Adrenal gland (tissue), 12 donors: ENCODE results near the gene DOK1. TPM values are rescaled to one million over a fixed set of nuclear protein-coding genes. Genes with fewer than 3 reads are reported as not detected.

Experiments
- DNase-seq, 7 donors: peaks; one replicate each; pipeline ENCODE4 v3.0.0-alpha.2; 2019 to 2020
- H3K27ac ChIP-seq, 5 donors: fragments of 200-600 bp; sonication (generic) in 4 of 5; 1 replicate in 3 of 5; 2 replicates in 2 of 5; pipeline versions ENCODE4 v1.5.1 to v1.8.0; 2016 to 2020; ENCODE audit warnings: mild to moderate bottlenecking in 1 of 5
- H3K27me3 ChIP-seq: fragments of 200-600 bp; 2 replicates; pipeline ENCODE4 v1.8.0; 2021
- H3K36me3 ChIP-seq, 2 donors: fragments of 200-600 bp; replicated peaks in 1 of 2; 1 replicate in 1 of 2; 2 replicates in 1 of 2; pipeline versions ENCODE4 v1.5.1 to v1.8.0; 2018 to 2022
- H3K4me1 ChIP-seq, 2 donors: fragments of 200-600 bp; replicated peaks in 1 of 2; 1 replicate in 1 of 2; 2 replicates in 1 of 2; pipeline versions ENCODE4 v1.5.1 to v1.8.0; 2018 to 2021
- H3K4me3 ChIP-seq, 4 donors: fragments of 200-600 bp; sonication (generic) in 3 of 4; one replicate each; pipeline ENCODE4 v1.5.1; 2016 to 2018
- H3K9me3 ChIP-seq, 3 donors: fragments of 200-600 bp; sonication (generic) in 1 of 3; replicated peaks in 1 of 3; 1 replicate in 2 of 3; 2 replicates in 1 of 3; pipeline versions ENCODE4 v1.5.1 to v1.8.0; 2016 to 2021
- CTCF ChIP-seq, 6 experiments: fragments of 450-650 bp in 4 of 6; fragments of 200-600 bp in 2 of 6; sonication (generic) in 1 of 6; IDR thresholded peaks; 1 replicate in 5 of 6; 2 replicates in 1 of 6; pipeline versions ENCODE4 v1.5.1 to v1.8.0; 2016 to 2021; ENCODE audit warnings: antibody characterized with exemption in 6 of 6, mild to moderate bottlenecking in 2 of 6, moderate library complexity in 1 of 6
- POLR2A ChIP-seq, 2 donors: fragments of 450-650 bp; IDR thresholded peaks; one replicate each; pipeline ENCODE4 v1.6.1; 2017; ENCODE audit warnings: antibody characterized with exemption in 2 of 2, mild to moderate bottlenecking in 2 of 2, moderate library complexity in 1 of 2
- WGBS, 4 donors: extraction: QIAGEN DNeasy Blood & Tissue Kit in 2 of 4; methylation state at CpG; one replicate each; pipeline versions ENCODE4 v1.1.5 to v1.1.7; 2013 to 2017; 5-methylcytosine and 5-hydroxymethylcytosine counted together
- intact Hi-C, 2 donors: fragments of 100-400 bp; cut with DNase I; formaldehyde crosslinking; loops; one replicate each; pipeline versions ENCODE4 v1.14.1 to v1.15.0; 2022 to 2023
- polyA plus RNA-seq, 3 donors: library from polyadenylated mRNA; stranded (reverse); fragments of 200-250 nt in 2 of 3; fragments of 350-450 nt in 1 of 3; fragmentation: Illumina TruSeq in 1 of 3; extraction: RNeasy Lipid Tissue Mini Kit (QIAGEN cat#74804) in 1 of 3; gene quantifications; one replicate each; pipeline ENCODE4 v1.2.3, GENCODE V29; 2013 to 2014
- total RNA-seq, 9 donors: library from RNA; depleted of rRNA in 4 of 9; stranded (reverse); fragments of >200 nt in 4 of 9; fragments of 120-200 nt in 1 of 9; fragmentation: NEBNext Ultra II Directional in 1 of 9; extraction: Animal tissue kit (Norgen Biotek cat#: 25700) in 1 of 9; gene quantifications; one replicate each; pipeline versions ENCODE4 v1.1.0 to v1.2.4, GENCODE V29; 2013 to 2023
- donor health status: healthy with polysubstance abuse.
- donor health status: Bipolar disorder and iron deficiency.
- donor health status: DM: yes; HTN: yes; CAD: no.
- donor health status: DM: no; HTN: no; CAD: no.
- donor health status: DM: no; HTN: no; CAD: no.
- donor health status: DM: yes; HTN: yes; CAD: no.

Gene DOK1
- total and polyA plus RNA-seq, 12 donors, result 4.0 to 49.6 (median 19.9) TPM

DNA sequence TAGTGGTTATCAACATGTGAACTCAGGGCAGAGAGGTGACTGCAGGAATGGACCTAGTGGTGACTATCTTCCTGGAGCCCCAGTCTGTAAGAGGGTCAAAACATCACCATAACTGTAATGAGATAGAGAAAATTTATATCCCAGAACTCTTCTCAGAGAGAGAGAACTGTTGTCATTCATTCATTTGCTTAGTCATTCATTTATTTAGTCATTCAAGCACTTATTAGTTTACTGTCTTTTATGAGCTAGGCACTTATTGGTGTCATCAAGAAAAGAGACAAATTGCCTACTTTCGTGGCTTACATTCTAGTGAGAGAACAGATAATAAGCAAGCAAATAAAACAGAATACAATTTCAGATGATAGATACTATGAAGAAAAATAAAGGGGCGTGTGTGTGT, 34.1 kb downstream of the DOK1 start:
- TF ChIP-seq POLR2A (IDR thresholded peaks at IDR 0.05) (no peak), CTCF (IDR thresholded peaks at IDR 0.05) (no peak)
- no peak overlapping the region for H3K27ac ChIP-seq
- 46 to 54% (median 53%) methylated on average over 2 of the region's 2 CpGs for WGBS, 4 donors
- DNase-seq, result no peak
- no peaks in the 10 kb centered on the region for H3K27me3 ChIP-seq
- no peaks in the 10 kb centered on the region for H3K4me1 ChIP-seq
- no peaks in the 10 kb centered on the region for H3K9me3 ChIP-seq
- intact Hi-C loops, result loop anchor here (5.0 to 10.0 kb wide), 2 partner anchors 106 to 334 kb away; partner anchors contain the start of genes CCDC142 (in 2 of the 2) and TTC31 (in 2 of the 2)
- no peak overlapping the region for H3K4me3 ChIP-seq
- H3K36me3 ChIP-seq, result no peaks in the 10 kb centered on the region

DNA sequence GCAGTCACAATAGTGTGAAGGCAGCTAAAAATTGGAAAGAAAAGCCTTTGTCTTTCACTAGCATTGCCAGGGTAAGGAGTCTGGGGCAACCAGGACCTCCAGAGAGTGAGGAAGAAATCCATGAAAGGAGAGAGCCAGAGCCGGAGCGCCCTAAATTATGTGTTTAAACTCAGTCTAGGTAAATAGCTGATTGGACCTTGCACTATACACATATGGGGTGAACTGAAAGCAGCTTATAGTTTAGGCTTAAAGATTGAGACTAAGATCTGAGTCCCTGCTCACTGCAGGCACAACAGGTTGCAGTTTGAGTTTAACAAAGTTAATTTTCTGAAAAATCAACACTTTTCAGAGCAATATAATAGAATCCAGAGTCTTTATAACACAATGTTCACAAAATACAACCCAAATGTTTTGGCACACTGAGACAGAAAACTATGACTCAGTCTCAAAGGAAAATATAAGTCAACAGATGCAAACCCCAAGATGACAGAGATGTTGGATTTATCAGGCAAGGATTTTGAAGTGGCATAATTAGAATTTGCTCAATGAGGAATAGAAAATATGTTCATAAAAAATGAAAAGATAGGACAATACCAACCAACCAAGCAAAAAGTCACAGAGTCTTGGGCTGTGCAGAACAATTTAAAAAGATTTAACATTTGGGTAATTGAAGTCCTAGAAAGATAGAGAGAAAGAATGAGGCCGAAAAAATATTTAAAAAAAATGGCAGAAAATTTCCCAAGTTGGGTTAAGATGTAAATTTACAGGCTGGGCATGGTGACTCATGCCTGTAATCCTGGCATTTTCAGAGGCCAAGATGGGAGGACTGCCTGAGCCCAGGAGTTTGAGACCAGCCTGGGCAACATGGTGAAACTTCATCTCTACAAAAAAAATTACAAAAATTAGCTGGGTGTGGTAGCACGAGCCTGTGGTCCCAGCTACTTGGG, 39.6 kb downstream of the DOK1 start:
- no peak for TF ChIP-seq CTCF (IDR thresholded peaks at IDR 0.05)
- no peak for TF ChIP-seq POLR2A (IDR thresholded peaks at IDR 0.05)
- H3K27me3 ChIP-seq, result peaks cover 4% of the 10 kb centered on the region
- DNase-seq, result no peak
- no peak overlapping the region for H3K4me3 ChIP-seq
- H3K27ac ChIP-seq, result no peak overlapping the region
- no peaks in the 10 kb centered on the region for H3K36me3 ChIP-seq
- intact Hi-C loops, result no loop called here
- no peaks in the 10 kb centered on the region for H3K4me1 ChIP-seq
- no peaks in the 10 kb centered on the region for H3K9me3 ChIP-seq
- 70 to 79% (median 72%) methylated on average over 4 of the region's 4 CpGs for WGBS, 4 donors

GRCh38 chr2:74596584-74596983, 42.1 kb downstream of the DOK1 start:
- 51 to 71% (median 63%) methylated on average over 1 of the region's 1 CpG for WGBS, 4 donors
- no peaks in the 10 kb centered on the region for H3K36me3 ChIP-seq

More at GRCh38 chr2:74596584-74596983, 42.1 kb downstream of the DOK1 start:
- TF ChIP-seq POLR2A (IDR thresholded peaks at IDR 0.05), result no peak
- no peak for TF ChIP-seq CTCF (IDR thresholded peaks at IDR 0.05)
- no peak overlapping the region for H3K27ac ChIP-seq
- H3K4me3 ChIP-seq, result no peak overlapping the region
- peaks cover 4% of the 10 kb centered on the region for H3K27me3 ChIP-seq
- intact Hi-C loops, result no loop called here
- no peaks in the 10 kb centered on the region for H3K4me1 ChIP-seq
- no peak for DNase-seq
- H3K9me3 ChIP-seq, result no peaks in the 10 kb centered on the region
